IMR-90 (cell line): Measurements from ENCODE around the gene PBRM1. TPM values are rescaled to one million over a fixed set of nuclear protein-coding genes. Genes with fewer than 3 reads are reported as not detected.
A peak's percentile ranks its signal among the peaks of the same experiment; 100 is the strongest.

Experiments
- ATAC-seq: fragments of 200-7000 bp; cut with Tn5 transposase; 2 replicates; pipeline ENCODE4 v1.9.1; 2020; ENCODE audit warnings: low read depth, mild to moderate bottlenecking, moderate library complexity
- BruUV-seq: library from RNA; stranded (reverse); fragments of 400-500 nt; replicated peaks from 2 replicates; lab custom pipeline; 2021; lab: Mats Ljungman, UMichigan
- CTCF ChIA-PET: fragments of 300-600 bp; formaldehyde crosslinking; extraction: SDS; loops from one replicate; lab custom pipeline; 2021; ENCODE audit warnings: antibody characterized with exemption; lab: Yijun Ruan, JAX
- POLR2A ChIA-PET: fragments of 300-600 bp; sonication (Branson Sonifier 250); formaldehyde crosslinking; loops from one replicate; lab custom pipeline; 2022; ENCODE audit warnings: antibody characterized with exemption; ENCODE audit not compliant: unreplicated experiment; lab: Charles Lee
- DNase-seq: peaks from one replicate; pipeline ENCODE4 v3.0.0; 2013
- H2AFZ ChIP-seq: replicated peaks from 2 replicates; pipeline ENCODE3; 2013; ENCODE audit warnings: low read length, mild to moderate bottlenecking; ENCODE audit not compliant: poor library complexity
- H2AK5ac ChIP-seq: 2 replicates; pipeline ENCODE4 v1.6.1; 2013; ENCODE audit warnings: low read depth, low read length, inconsistent platforms
- H2AK9ac ChIP-seq: replicated peaks from 2 replicates; pipeline ENCODE3; 2013; ENCODE audit warnings: mild to moderate bottlenecking, low read depth, low read length, moderate library complexity; ENCODE audit not compliant: poor library complexity
- H2BK120ac ChIP-seq: 2 replicates; pipeline ENCODE4 v1.6.1; 2013; ENCODE audit warnings: low read depth, low read length, inconsistent platforms
- H2BK15ac ChIP-seq: 3 replicates; pipeline ENCODE4 v1.6.1; 2013; ENCODE audit warnings: low read depth, low read length, inconsistent platforms
- H2BK20ac ChIP-seq: 2 replicates; pipeline ENCODE4 v1.6.1; 2013; ENCODE audit warnings: low read depth, mild to moderate bottlenecking, inconsistent platforms, low read length, moderate library complexity
- H2BK5ac ChIP-seq: 2 replicates; pipeline ENCODE4 v1.6.1; 2013; ENCODE audit warnings: mild to moderate bottlenecking, low read depth, low read length, inconsistent platforms; ENCODE audit not compliant: poor library complexity, severe bottlenecking
- H3K14ac ChIP-seq: replicated peaks from 2 replicates; pipeline ENCODE4 v1.6.1; 2013; ENCODE audit warnings: low read depth, low read length, inconsistent platforms
- H3K18ac ChIP-seq: 2 replicates; pipeline ENCODE4 v1.6.1; 2013; ENCODE audit warnings: low read depth, low read length, control low read depth
- H3K23ac ChIP-seq: 2 replicates; pipeline ENCODE4 v1.6.1; 2013; ENCODE audit warnings: low read depth, low read length, inconsistent platforms
- H3K27ac ChIP-seq: 2 replicates; pipeline ENCODE4 v1.5.1; 2013; ENCODE audit warnings: mild to moderate bottlenecking, control low read depth, low read length; ENCODE audit not compliant: insufficient read depth
- H3K27me3 ChIP-seq: 2 replicates; pipeline ENCODE4 v1.6.1; 2013; ENCODE audit warnings: low read length; ENCODE audit not compliant: control insufficient read depth, insufficient read depth
- H3K36me3 ChIP-seq: 2 replicates; pipeline ENCODE4 v1.6.1; 2013; ENCODE audit warnings: low read length, mixed read lengths; ENCODE audit not compliant: control insufficient read depth, insufficient read depth
- H3K4ac ChIP-seq: 2 replicates; pipeline ENCODE4 v1.6.1; 2013; ENCODE audit warnings: low read depth, low read length, inconsistent platforms
- H3K4me1 ChIP-seq: 2 replicates; pipeline ENCODE4 v1.6.1; 2013; ENCODE audit warnings: low read length, mixed read lengths; ENCODE audit not compliant: control insufficient read depth, insufficient read depth
- H3K4me2 ChIP-seq: 2 replicates; pipeline ENCODE4 v1.6.1; 2013; ENCODE audit warnings: low read depth, mild to moderate bottlenecking, control low read depth, low read length, moderate library complexity
- H3K4me3 ChIP-seq: 2 replicates; pipeline ENCODE4 v1.5.1; 2013; ENCODE audit warnings: low read depth, mild to moderate bottlenecking, control low read depth, low read length, moderate library complexity; ENCODE audit not compliant: insufficient read depth
- H3K56ac ChIP-seq: 2 replicates; pipeline ENCODE4 v1.6.1; 2013; ENCODE audit warnings: low read length, inconsistent platforms; ENCODE audit not compliant: insufficient read depth; ENCODE audit errors: extremely low read depth
- H3K79me1 ChIP-seq, 2 experiments: 2 replicates each; pipeline ENCODE4 v1.6.1; 2013; ENCODE audit warnings: low read length in 2 of 2, inconsistent platforms in 1 of 2, low read depth in 1 of 2
- H3K9ac ChIP-seq: 2 replicates; pipeline ENCODE4 v1.6.1; 2013; ENCODE audit warnings: low read depth, low read length, control low read depth
- H3K9me1 ChIP-seq: 2 replicates; pipeline ENCODE4 v1.6.1; 2013; ENCODE audit warnings: low read length, inconsistent platforms; ENCODE audit not compliant: insufficient read depth
- H3K9me3 ChIP-seq: 2 replicates; pipeline ENCODE4 v1.6.1; 2013; ENCODE audit warnings: low read length; ENCODE audit not compliant: control insufficient read depth, insufficient read depth
- H4K20me1 ChIP-seq: 2 replicates; pipeline ENCODE4 v1.6.1; 2013; ENCODE audit warnings: low read length, inconsistent platforms; ENCODE audit not compliant: insufficient read depth
- H4K5ac ChIP-seq: 2 replicates; pipeline ENCODE4 v1.6.1; 2013; ENCODE audit warnings: mild to moderate bottlenecking, low read depth, low read length, control low read depth
- H4K8ac ChIP-seq, 2 experiments: 2 replicates each; pipeline ENCODE4 v1.6.1; 2013; ENCODE audit warnings: low read depth in 2 of 2, low read length in 2 of 2, control low read depth in 1 of 2, inconsistent platforms in 1 of 2
- H4K91ac ChIP-seq: 2 replicates; pipeline ENCODE4 v1.6.1; 2013; ENCODE audit warnings: low read depth, low read length, inconsistent platforms; ENCODE audit not compliant: insufficient read depth
- BHLHE40 ChIP-seq: fragments of 150-350 bp; IDR thresholded peaks from 2 replicates; pipeline ENCODE4 v1.6.1; 2016; ENCODE audit warnings: mild to moderate bottlenecking, low read depth, low read length
- CEBPB ChIP-seq: IDR thresholded peaks from 2 replicates; pipeline ENCODE4 v1.6.1; 2012; ENCODE audit warnings: low read depth, low read length, improper control_type of control experiment
- CHD1 ChIP-seq: IDR thresholded peaks from 2 replicates; pipeline ENCODE4 v1.6.1; 2012; ENCODE audit warnings: low read depth, low read length, improper control_type of control experiment
- CTCF ChIP-seq: conservative IDR thresholded peaks from 2 replicates; pipeline ENCODE4 v1.5.1; 2012; ENCODE audit warnings: mild to moderate bottlenecking, low read depth, low read length, improper control_type of control experiment
- MAFK ChIP-seq: IDR thresholded peaks from 2 replicates; pipeline ENCODE4 v1.6.1; 2012; ENCODE audit warnings: low read depth, low read length, improper control_type of control experiment
- MAZ ChIP-seq: IDR thresholded peaks from 2 replicates; pipeline ENCODE4 v1.6.1; 2012; ENCODE audit warnings: low read depth, mild to moderate bottlenecking, low read length, improper control_type of control experiment, moderate library complexity, borderline replicate concordance
- MXI1 ChIP-seq: IDR thresholded peaks from 2 replicates; pipeline ENCODE4 v1.6.1; 2012; ENCODE audit warnings: low read depth, mild to moderate bottlenecking, low read length, moderate library complexity, borderline replicate concordance
- POLR2A ChIP-seq: IDR thresholded peaks from 2 replicates; pipeline ENCODE4 v1.6.1; 2012; ENCODE audit warnings: mild to moderate bottlenecking, low read depth, low read length
- RAD21 ChIP-seq: IDR thresholded peaks from 2 replicates; pipeline ENCODE4 v1.6.1; 2012; ENCODE audit warnings: low read length, improper control_type of control experiment
- RFX5 ChIP-seq: IDR thresholded peaks from 2 replicates; pipeline ENCODE4 v1.8.0; 2012; ENCODE audit warnings: low read depth, mild to moderate bottlenecking, low read length, moderate library complexity
- SMC3 ChIP-seq: fragments of 150-350 bp; IDR thresholded peaks from 2 replicates; pipeline ENCODE4 v1.6.1; 2016; ENCODE audit warnings: low read depth, mild to moderate bottlenecking, antibody characterized with exemption, low read length, moderate library complexity
- USF2 ChIP-seq: fragments of 150-350 bp; IDR thresholded peaks from 2 replicates; pipeline ENCODE4 v1.6.1; 2017; ENCODE audit warnings: mild to moderate bottlenecking, antibody characterized with exemption, low read length, low read depth
- WGBS, 2 experiments: methylation state at CpG; one replicate each; pipeline versions ENCODE4 v1.1.5 to v1.1.7; 2013; ENCODE audit warnings: missing lambda C conversion rate in 2 of 2; ENCODE audit not compliant: insufficient read length in 1 of 2; ENCODE audit errors: extremely low coverage in 2 of 2; 5-methylcytosine and 5-hydroxymethylcytosine counted together
- dilution Hi-C: fragments of 300-500 bp; cut with HindIII; formaldehyde crosslinking; loops from one replicate; pipeline ENCODE4 v1.14.3; 2018; ENCODE audit warnings: low sequenced_read_pairs; ENCODE audit not compliant: unreplicated experiment
- in situ Hi-C: fragments of 300-500 bp; cut with MboI; formaldehyde crosslinking; loops from 3 replicates; pipeline ENCODE4 v1.14.3; 2019; ENCODE audit warnings: low sequenced_read_pairs, inconsistent platforms, mixed read lengths
- intact Hi-C: fragments of 100-400 bp; cut with micrococcal nuclease; formaldehyde crosslinking; loops from 2 replicates; pipeline ENCODE4 v1.10.0; 2022
- polyA plus RNA-seq, 3 experiments: library from polyadenylated mRNA; depleted of rRNA; stranded (reverse); fragments of >200 nt; gene quantifications; 2 replicates each; pipeline ENCODE4 v1.2.3, GENCODE V29; 2012; ENCODE audit warnings: low replicate concordance in 1 of 3
- total RNA-seq: library from RNA; depleted of rRNA; stranded (reverse); fragments of >200 nt; gene quantifications from 2 replicates; pipeline ENCODE4 v1.2.3, GENCODE V29; 2012

Gene PBRM1
- total and polyA plus RNA-seq, 2 of the 4 experiments (the other 2 are of a cell fraction): 16.5 to 72.6 TPM

GRCh38 chr3:52614689-52615088 is 71.0 kb downstream of the PBRM1 start:
- 0 out of 2 replicates have a peak, but pooled peaks cover 6% of the 10 kb centered on the region for H3K9me1 ChIP-seq
- H3K56ac ChIP-seq: no peak overlapping the region
- no peak overlapping the region for H4K91ac ChIP-seq
- no peak overlapping the region for H2AK9ac ChIP-seq
- ChIA-PET POLR2A (no interaction called here), CTCF (interaction anchor here (0.6 to 0.8 kb wide), 2 partner anchors 12 to 202 kb away, joined by 3 read pairs; no protein-coding TSS in a partner anchor)
- no peak overlapping the region for H3K27ac ChIP-seq
- no peak overlapping the region for H2AK5ac ChIP-seq
- no peak overlapping the region for H2AFZ ChIP-seq
- peak; percentile 41 for DNase-seq
- no peak overlapping the region for H4K8ac ChIP-seq
- in situ Hi-C loops (no loop called here), intact Hi-C loops (no loop called here), dilution Hi-C loops (no loop called here)
- TF ChIP-seq POLR2A (no peak), USF2 (no peak), CTCF (no peak), MXI1 (no peak), SMC3 (no peak), MAFK (no peak), CEBPB (no peak), CHD1 (no peak), RAD21 (no peak), BHLHE40 (no peak), MAZ (no peak), RFX5 (no peak)
- H4K5ac ChIP-seq: no peak overlapping the region
- no peak overlapping the region for H3K4me2 ChIP-seq
- no TSS peak for BruUV-seq
- no peak overlapping the region for H3K18ac ChIP-seq
- no peak overlapping the region for H2BK120ac ChIP-seq
- H3K9me3 ChIP-seq: no peaks in the 10 kb centered on the region
- no peaks in the 10 kb centered on the region for H3K27me3 ChIP-seq
- H4K20me1 ChIP-seq: no peaks in the 10 kb centered on the region
- no peak overlapping the region for H3K23ac ChIP-seq
- no peaks in the 10 kb centered on the region; the same call in 1 of the 2 replicates for H3K4me1 ChIP-seq
- H2BK20ac ChIP-seq: no peak overlapping the region
- WGBS, 2 experiments: 100% methylated on average over 1 of the region's 3 CpGs; no CpG with 5 or more reads in 1 of the 2 experiments
- no peak overlapping the region for H3K4ac ChIP-seq
- no peak overlapping the region for H3K14ac ChIP-seq
- peaks cover 29% of the 10 kb centered on the region for H3K36me3 ChIP-seq
- ATAC-seq: peak; percentile 78
- H2BK5ac ChIP-seq: peak overlapping the region; percentile 62
- H3K9ac ChIP-seq: no peak overlapping the region
- no peak overlapping the region for H2BK15ac ChIP-seq
- H3K79me1 ChIP-seq: peaks cover 5 to 13% of the 10 kb centered on the region in 2 experiments
- no peak overlapping the region for H3K4me3 ChIP-seq
